ENCODE measurements around the gene P3H2.

Gene P3H2

DNA sequence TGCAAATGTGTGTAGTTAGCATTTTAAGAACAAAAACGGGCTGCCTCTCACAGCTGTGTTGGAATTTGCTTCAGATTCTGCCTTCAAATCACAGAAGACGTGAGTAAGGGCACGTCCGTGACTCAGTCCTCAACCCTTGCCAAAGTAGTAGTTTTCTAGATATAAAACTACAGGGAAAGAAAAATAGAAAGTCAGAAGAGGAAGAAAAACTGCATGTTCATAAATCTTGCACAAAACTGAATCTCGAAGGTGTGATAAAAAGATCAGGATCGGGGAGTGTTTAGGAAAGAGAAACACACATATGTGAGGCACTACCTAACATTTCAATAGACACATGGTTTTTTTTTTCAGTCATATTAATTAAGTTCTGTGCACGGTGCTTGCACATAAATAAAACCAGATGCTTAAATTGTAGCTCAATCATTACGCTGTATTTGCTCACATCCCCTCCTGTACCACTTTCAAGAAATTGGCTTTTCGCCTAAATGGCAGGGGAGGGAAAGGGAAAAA is 71.7 kb downstream of the P3H2 start:
- peaks cover 12 to 23% of the 10 kb centered on the region in 2 donors for H3K27me3 Mint-ChIP-seq
- H3K36me3 Mint-ChIP-seq (ENCODE audit: insufficient read depth): no peaks in the 10 kb centered on the region
- no peaks in the 10 kb centered on the region for H3K9me3 Mint-ChIP-seq
- no peak overlapping the region for H3K27ac Mint-ChIP-seq
- no peak overlapping the region for H3K4me3 Mint-ChIP-seq
- H3K4me1 Mint-ChIP-seq (ENCODE audit: low read depth in 2 of 2): no peaks in the 10 kb centered on the region
- no peak for DNase-seq
- ATAC-seq (replicated peaks): no peak

DNA sequence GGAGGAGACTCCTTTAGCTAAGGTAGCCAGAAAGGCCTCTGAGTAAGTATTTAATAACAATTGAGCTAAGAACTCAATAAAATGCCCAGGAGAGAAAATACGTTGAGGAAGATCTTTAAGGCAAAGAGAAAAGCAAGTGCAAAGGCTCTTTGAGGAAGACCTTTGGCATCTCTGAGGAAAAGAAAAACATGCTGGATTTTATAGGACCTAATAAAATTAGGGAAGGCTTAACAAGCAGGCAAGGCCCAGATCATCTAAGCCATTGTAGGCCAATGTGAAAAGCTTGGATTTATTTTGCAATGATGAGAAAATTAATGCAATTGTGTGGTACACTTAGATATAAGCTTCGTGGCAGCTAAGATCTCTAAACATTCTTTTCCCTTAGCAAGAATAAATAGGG is 75.7 kb downstream of the P3H2 start:
- no peaks in the 10 kb centered on the region for H3K9me3 Mint-ChIP-seq
- ATAC-seq (replicated peaks) (no peak), DNase-seq (no peak)
- H3K36me3 Mint-ChIP-seq (ENCODE audit: insufficient read depth): no peaks in the 10 kb centered on the region
- H3K27me3 Mint-ChIP-seq: peaks cover 12 to 23% of the 10 kb centered on the region in 2 donors
- no peak overlapping the region for H3K4me3 Mint-ChIP-seq
- no peaks in the 10 kb centered on the region for H3K4me1 Mint-ChIP-seq (ENCODE audit: low read depth in 2 of 2)
- H3K27ac Mint-ChIP-seq: no peak overlapping the region

DNA sequence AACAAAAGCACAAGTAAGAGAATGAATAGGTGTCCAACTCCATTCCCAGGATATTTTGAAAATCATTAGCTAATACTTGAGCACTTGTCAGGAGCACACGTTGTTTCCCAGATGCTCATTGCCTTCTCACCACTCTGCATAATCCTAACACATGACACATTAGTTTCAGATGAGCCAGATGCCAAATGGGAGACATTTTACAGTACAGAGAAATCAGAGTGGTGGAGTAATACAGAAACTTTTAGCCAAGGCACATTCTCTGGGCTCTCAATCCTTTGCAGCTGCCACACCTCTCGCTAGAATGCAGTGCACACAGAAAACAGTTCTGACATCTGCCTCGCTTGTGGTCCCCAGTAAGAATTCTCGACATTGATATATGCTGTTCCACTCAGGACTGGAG is 76.6 kb downstream of the P3H2 start:
- no peak overlapping the region for H3K4me3 Mint-ChIP-seq
- H3K9me3 Mint-ChIP-seq: no peaks in the 10 kb centered on the region
- ATAC-seq (replicated peaks) (no peak), DNase-seq (no peak)
- H3K27me3 Mint-ChIP-seq: peaks cover 6 to 23% of the 10 kb centered on the region in 2 donors
- H3K4me1 Mint-ChIP-seq (ENCODE audit: low read depth in 2 of 2): no peaks in the 10 kb centered on the region
- no peaks in the 10 kb centered on the region for H3K36me3 Mint-ChIP-seq (ENCODE audit: insufficient read depth)
- no peak overlapping the region for H3K27ac Mint-ChIP-seq

DNA sequence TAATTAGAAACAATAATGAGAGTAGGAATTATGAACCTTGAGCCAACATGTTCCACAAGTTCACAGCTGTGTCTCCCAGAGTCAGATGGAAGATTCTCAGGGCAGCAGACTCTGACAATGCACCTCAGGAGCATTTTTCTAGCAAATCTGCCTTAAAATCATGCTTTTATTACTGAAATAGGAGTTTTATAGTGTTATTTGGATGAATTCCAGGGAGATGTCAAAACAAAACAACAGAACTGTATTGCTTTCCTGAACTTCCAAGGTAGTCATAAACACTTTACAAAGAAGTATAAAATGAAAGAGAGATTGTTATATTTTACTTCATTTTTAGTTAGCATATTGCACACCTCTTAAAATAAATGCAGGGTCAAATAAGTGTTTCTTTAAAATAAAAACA is 77.0 kb downstream of the P3H2 start:
- peaks cover 2 to 23% of the 10 kb centered on the region in 2 donors for H3K27me3 Mint-ChIP-seq
- no peaks in the 10 kb centered on the region for H3K4me1 Mint-ChIP-seq (ENCODE audit: low read depth in 2 of 2)
- DNase-seq (no peak), ATAC-seq (replicated peaks) (no peak)
- no peaks in the 10 kb centered on the region for H3K36me3 Mint-ChIP-seq (ENCODE audit: insufficient read depth)
- no peak overlapping the region for H3K4me3 Mint-ChIP-seq
- H3K9me3 Mint-ChIP-seq: no peaks in the 10 kb centered on the region
- H3K27ac Mint-ChIP-seq: no peak overlapping the region

DNA sequence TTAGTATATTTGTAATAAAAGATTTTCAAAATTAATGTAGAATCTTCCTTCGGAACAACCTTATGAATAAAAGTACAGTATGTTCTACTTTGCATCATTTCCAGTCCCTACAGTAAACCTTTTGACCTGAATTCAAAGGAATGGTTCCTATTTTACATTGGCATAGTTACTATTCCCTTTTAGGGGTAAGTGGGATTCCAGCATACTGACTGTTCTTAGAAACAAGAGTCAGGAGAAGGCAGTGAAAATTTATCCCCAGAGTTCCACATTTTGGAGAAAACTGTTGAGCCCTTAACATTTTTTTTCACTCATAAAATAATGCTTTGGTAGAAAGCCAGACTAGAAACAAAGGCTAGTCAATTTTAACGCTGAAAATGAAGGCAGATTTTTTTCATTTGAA is 78.1 kb downstream of the P3H2 start:
- ATAC-seq (replicated peaks): no peak
- H3K36me3 Mint-ChIP-seq (ENCODE audit: insufficient read depth): no peaks in the 10 kb centered on the region
- no peak overlapping the region for H3K27ac Mint-ChIP-seq
- H3K4me1 Mint-ChIP-seq (ENCODE audit: low read depth in 2 of 2): no peaks in the 10 kb centered on the region
- no peak for DNase-seq
- peaks cover 0 to 23% of the 10 kb centered on the region in 2 donors for H3K27me3 Mint-ChIP-seq
- no peaks in the 10 kb centered on the region for H3K9me3 Mint-ChIP-seq
- H3K4me3 Mint-ChIP-seq: no peak overlapping the region

DNA sequence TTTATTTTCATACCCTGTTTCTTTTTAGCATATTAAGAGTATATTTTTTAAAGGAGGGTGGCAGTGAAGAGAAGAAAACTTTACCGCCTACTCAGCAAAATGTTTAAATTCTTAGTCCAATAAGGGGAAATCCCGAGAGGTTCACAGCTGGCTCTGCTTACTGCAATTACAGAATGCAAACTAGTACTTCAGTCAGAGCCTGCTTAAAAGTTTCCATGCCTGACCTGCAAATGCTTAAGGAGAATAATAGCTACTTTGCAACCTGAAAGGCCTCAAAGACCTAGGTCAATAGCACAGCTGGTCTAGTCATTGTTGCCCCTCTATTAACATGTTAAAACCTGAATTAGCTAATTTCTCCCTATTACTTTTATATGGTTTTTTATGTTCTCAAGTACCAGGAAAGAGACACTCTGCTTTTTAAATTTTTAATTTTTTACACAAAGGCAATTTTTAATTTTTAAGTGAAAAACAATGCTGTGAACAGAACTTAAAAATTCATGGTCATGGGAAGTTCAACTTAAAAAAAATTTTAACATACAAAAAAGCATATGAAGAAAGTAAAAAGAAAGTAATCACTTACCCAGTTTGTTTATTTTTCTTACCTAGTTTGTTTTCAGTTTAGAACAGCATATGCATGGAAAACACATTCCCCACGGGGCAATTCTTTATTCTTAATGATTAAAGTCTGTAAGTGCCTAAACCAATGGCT is 79.2 kb downstream of the P3H2 start:
- no peaks in the 10 kb centered on the region for H3K4me1 Mint-ChIP-seq (ENCODE audit: low read depth in 2 of 2)
- ATAC-seq (replicated peaks) (no peak), DNase-seq (no peak)
- peaks cover 0 to 13% of the 10 kb centered on the region in 2 donors for H3K27me3 Mint-ChIP-seq
- H3K9me3 Mint-ChIP-seq: no peaks in the 10 kb centered on the region
- no peak overlapping the region for H3K4me3 Mint-ChIP-seq
- no peak overlapping the region for H3K27ac Mint-ChIP-seq
- no peaks in the 10 kb centered on the region for H3K36me3 Mint-ChIP-seq (ENCODE audit: insufficient read depth)

DNA sequence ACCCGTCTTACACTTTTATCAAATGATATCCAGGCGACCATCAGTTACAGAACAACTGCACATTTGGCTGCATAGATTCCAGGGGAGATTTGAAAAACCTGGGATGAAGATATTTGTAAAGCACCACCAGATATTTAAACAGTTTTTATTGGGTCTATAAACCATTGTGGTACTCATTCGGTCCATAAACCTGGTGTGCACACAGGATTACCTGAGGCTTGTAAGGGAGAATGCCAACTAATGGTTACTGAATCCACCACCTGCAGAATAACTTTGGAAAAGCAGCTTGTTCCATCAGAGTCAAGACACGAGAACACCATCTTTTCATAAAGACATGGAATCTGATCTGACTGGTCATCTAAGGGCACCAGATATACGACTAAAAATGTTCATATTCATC is 80.6 kb downstream of the P3H2 start:
- H3K27ac Mint-ChIP-seq: no peak overlapping the region
- no peaks in the 10 kb centered on the region for H3K9me3 Mint-ChIP-seq
- no peak overlapping the region for H3K4me3 Mint-ChIP-seq
- no peak for DNase-seq
- no peaks in the 10 kb centered on the region for H3K4me1 Mint-ChIP-seq (ENCODE audit: low read depth in 2 of 2)
- H3K27me3 Mint-ChIP-seq: peaks cover 0 to 6% of the 10 kb centered on the region in 2 donors
- no peaks in the 10 kb centered on the region for H3K36me3 Mint-ChIP-seq (ENCODE audit: insufficient read depth)
- no peak for ATAC-seq (replicated peaks)

DNA sequence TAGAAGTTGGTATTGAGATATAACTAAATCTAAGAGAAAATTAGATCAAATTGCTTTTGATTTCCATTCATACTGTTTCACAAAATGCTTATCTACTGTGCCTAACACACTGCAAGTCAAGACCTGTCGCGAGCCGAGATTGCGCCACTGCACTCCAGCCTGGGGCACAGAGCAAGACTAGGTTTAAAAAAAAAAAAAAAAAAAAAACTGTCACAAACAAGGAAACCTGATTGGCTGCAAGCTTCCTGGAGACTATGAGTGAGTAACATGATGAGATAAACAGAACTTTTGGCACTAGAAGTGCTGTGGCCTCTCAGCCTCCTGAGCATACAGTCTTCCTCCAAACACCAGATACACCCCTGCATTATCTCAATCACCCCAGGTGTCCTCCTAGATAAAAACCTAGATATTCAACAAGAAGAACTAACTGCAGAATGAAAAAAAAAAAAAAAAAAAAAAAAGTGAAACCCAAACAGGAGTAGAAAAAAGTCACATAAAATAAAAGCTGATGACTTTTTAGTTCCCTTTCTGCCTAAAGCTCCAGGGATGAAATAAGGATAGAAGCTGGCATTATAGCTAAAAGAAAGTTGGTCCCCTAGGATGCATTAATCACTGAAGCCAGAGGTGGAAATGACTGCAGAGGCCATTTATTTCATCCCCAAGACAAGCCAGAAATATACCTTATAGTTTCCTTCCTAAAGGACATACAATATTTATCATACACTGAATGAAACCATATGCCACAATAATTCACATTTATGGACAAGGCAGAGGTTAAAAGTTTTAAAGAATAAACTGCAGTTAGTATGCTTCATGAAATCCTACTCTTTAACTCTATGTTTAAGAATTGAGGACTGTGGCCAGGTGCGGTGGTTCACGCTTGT is 82.4 kb downstream of the P3H2 start:
- H3K4me1 Mint-ChIP-seq (ENCODE audit: low read depth in 2 of 2): no peaks in the 10 kb centered on the region
- DNase-seq (no peak), ATAC-seq (replicated peaks) (no peak)
- no peaks in the 10 kb centered on the region for H3K9me3 Mint-ChIP-seq
- H3K27me3 Mint-ChIP-seq: no peaks in the 10 kb centered on the region
- H3K27ac Mint-ChIP-seq: no peak overlapping the region
- no peak overlapping the region for H3K4me3 Mint-ChIP-seq
- H3K36me3 Mint-ChIP-seq (ENCODE audit: insufficient read depth): no peaks in the 10 kb centered on the region

DNA sequence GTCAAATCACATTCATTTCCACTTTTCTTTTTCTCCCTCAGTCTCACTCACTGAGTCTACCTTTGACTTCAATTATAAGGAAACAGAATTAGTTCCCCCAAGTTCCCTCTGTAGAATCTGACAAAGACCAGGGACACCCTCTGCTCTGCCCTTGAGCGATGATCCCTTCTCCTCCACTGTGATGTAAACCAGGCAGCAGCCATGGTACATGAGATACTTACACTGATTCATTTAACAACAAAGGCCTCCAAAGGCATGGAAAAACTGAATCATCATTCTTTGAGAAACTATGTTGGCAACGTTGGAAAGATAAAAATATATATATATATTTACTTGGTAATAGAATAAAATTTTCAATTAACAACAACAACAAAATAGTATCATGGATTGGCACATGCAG is 84.1 kb downstream of the P3H2 start:
- Mint-ChIP-seq H3K4me3 (no peak overlapping the region), H3K27ac (no peak overlapping the region), H3K27me3 (peaks cover 0 to 4% of the 10 kb centered on the region in 2 donors), H3K4me1 (ENCODE audit: low read depth in 2 of 2) (no peaks in the 10 kb centered on the region), H3K36me3 (ENCODE audit: insufficient read depth) (no peaks in the 10 kb centered on the region), H3K9me3 (no peaks in the 10 kb centered on the region)
- DNase-seq (no peak), ATAC-seq (replicated peaks) (no peak)

DNA sequence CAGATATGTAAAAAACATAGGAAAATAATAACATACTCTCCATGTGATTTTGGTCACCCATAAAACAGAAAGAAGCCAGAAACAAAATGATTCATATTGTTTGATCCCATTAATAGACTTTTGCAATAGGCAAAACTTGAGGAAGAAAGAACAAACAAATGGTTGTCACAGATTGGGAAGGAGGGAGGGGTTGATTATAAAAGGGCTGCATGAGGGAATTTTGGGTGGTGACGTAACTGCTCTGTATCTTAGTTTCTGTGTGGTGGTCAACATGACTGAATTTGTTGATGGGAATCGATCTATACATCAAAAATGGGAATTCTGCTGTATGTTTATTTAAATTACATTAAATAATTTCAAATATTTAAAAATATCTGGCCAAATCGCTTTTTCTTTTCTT is 86.3 kb downstream of the P3H2 start:
- no peak overlapping the region for H3K4me3 Mint-ChIP-seq
- ATAC-seq (replicated peaks): no peak
- H3K9me3 Mint-ChIP-seq: no peaks in the 10 kb centered on the region
- no peak overlapping the region for H3K27ac Mint-ChIP-seq
- no peak for DNase-seq
- no peaks in the 10 kb centered on the region for H3K4me1 Mint-ChIP-seq (ENCODE audit: low read depth in 2 of 2)
- H3K36me3 Mint-ChIP-seq (ENCODE audit: insufficient read depth): no peaks in the 10 kb centered on the region
- peaks cover 0 to 4% of the 10 kb centered on the region in 2 donors for H3K27me3 Mint-ChIP-seq

DNA sequence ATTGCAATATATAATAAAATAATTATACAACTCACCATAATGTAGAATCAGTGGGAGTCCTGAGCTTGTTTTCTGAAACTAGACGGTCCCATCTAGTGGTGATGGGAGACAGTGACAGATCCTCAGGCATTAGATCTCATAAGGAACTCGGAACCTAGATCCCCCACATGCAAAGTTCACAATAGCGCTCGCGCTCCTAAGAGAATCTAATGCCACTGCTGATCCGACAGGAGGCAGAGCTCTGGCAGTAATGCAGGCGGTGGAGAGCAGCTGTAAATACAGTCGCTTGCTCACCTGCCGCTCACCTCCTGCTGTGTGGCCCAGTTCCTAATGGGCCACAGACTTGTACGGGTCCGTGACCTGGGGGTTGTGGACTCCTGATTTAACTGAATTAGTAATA is 87.8 kb downstream of the P3H2 start:
- no peak for DNase-seq
- Mint-ChIP-seq H3K4me3 (no peak overlapping the region), H3K27ac (no peak overlapping the region), H3K4me1 (ENCODE audit: low read depth in 2 of 2) (no peaks in the 10 kb centered on the region), H3K9me3 (no peaks in the 10 kb centered on the region), H3K36me3 (ENCODE audit: insufficient read depth) (no peaks in the 10 kb centered on the region), H3K27me3 (peaks cover 4 to 7% of the 10 kb centered on the region in 2 donors)
- ATAC-seq (replicated peaks): no peak

DNA sequence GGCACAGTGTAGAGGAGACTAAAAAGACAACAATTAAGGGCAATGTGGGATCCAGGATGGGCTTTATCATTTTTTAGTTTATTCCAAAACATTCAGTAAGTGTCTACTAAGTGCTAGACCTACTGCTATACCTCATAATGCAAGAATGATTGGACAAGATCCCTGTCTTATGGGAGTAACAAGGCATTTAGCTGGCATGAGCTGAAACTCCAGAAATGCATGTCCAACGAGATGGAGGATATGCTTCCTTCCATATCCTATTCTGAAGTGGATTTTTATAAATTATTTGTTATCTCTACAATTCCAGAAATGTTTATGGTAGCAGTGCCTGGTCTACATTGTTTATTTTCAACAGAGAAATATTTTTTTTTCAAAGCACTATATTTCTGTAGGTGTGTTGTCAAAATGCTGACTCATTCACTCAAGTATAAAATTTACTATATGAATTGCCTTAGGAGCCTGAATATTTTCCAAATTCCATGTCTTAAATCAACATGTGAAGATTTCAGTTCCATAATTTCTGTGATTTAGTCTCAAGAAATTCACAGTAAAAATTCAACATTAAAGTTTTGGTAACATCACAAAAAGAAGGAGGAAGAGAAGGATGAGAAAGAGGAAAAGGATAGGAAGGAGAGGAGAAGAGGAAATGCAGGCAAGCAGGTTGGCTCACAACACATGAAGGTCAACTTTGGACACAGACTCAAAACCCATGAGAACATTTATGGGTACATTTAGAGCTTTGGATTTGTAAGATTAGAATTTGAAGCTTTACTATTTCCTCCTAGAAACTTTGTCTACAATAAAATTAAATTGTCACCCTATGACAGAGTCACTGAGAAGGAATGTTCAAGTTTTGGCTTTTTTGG is 88.6 kb downstream of the P3H2 start:
- no peaks in the 10 kb centered on the region for H3K36me3 Mint-ChIP-seq (ENCODE audit: insufficient read depth)
- no peaks in the 10 kb centered on the region for H3K9me3 Mint-ChIP-seq
- H3K4me3 Mint-ChIP-seq: no peak overlapping the region
- no peak overlapping the region for H3K27ac Mint-ChIP-seq
- H3K4me1 Mint-ChIP-seq (ENCODE audit: low read depth in 2 of 2): no peaks in the 10 kb centered on the region
- H3K27me3 Mint-ChIP-seq: peaks cover 9 to 10% of the 10 kb centered on the region in 2 donors
- no peak for DNase-seq
- no peak for ATAC-seq (replicated peaks)

DNA sequence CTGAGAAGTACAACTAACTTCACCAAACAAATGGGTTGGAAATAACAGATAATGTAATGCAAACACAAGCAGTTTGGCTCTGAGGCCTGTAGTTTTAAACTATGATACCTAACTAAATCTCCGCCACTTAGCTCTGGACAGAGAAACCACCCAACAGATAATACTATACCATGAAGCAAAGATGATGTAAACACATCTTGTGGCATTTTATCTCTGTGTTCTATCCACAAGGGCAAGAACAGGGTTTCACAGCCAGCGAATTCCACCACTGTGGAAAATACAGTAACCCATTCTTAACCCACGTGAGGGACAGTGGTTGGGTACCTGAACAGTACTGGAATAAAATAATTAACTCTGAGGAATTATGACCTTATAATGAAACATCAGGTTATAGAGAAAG is 93.6 kb downstream of the P3H2 start:
- Mint-ChIP-seq H3K36me3 (ENCODE audit: insufficient read depth) (peaks cover 3% of the 10 kb centered on the region), H3K4me1 (ENCODE audit: low read depth in 2 of 2) (no peaks in the 10 kb centered on the region), H3K4me3 (no peak overlapping the region), H3K27ac (no peak overlapping the region), H3K27me3 (peaks cover 15 to 18% of the 10 kb centered on the region in 2 donors), H3K9me3 (no peaks in the 10 kb centered on the region)
- no peak for DNase-seq
- ATAC-seq (replicated peaks): no peak
